HepG2 (cell line): ENCODE measurements around the gene C1orf74. TPM values are rescaled to one million over a fixed set of nuclear protein-coding genes. Genes with fewer than 3 reads are reported as not detected.

Source experiments
- FLYWCH1 ChIP-seq: sonication (generic); formaldehyde crosslinking; IDR thresholded peaks from 2 replicates; pipeline ENCODE4 v1.8.1; 2023; ENCODE audit warnings: mild to moderate bottlenecking, missing genetic modification reagents
- FOXA3 ChIP-seq: IDR thresholded peaks from 2 replicates; pipeline ENCODE4 v1.6.1; 2016; ENCODE audit warnings: missing genetic modification reagents, missing compliant biosample characterization
- ISL2 ChIP-seq: sonication (generic); formaldehyde crosslinking; IDR thresholded peaks from 2 replicates; pipeline ENCODE4 v1.5.0; 2020; ENCODE audit warnings: missing genetic modification reagents
- MEIS1 ChIP-seq: sonication (generic); formaldehyde crosslinking; IDR thresholded peaks from 2 replicates; pipeline ENCODE4 v1.9.0; 2021; ENCODE audit warnings: mild to moderate bottlenecking, missing genetic modification reagents, moderate library complexity, borderline replicate concordance
- NFKBIZ ChIP-seq: IDR thresholded peaks from 2 replicates; pipeline ENCODE4 v1.6.1; 2018; ENCODE audit warnings: missing genetic modification reagents, missing compliant biosample characterization
- NR1H2 ChIP-seq: sonication (generic); formaldehyde crosslinking; IDR thresholded peaks from 2 replicates; pipeline ENCODE4 v1.8.1; 2022; ENCODE audit warnings: low read depth, missing genetic modification reagents, borderline replicate concordance
- THAP9 ChIP-seq: sonication (generic); formaldehyde crosslinking; IDR thresholded peaks from 2 replicates; pipeline ENCODE4; 2020; ENCODE audit warnings: missing genetic modification reagents, mild to moderate bottlenecking, borderline replicate concordance
- ZNF33A ChIP-seq: sonication (generic); formaldehyde crosslinking; IDR thresholded peaks from 2 replicates; pipeline ENCODE4 v1.5.1; 2020; ENCODE audit warnings: missing genetic modification reagents, mild to moderate bottlenecking, moderate library complexity, borderline replicate concordance
- ZNF407 ChIP-seq: sonication (generic); formaldehyde crosslinking; IDR thresholded peaks from one replicate; pipeline ENCODE4 v1.5.1; 2020; ENCODE audit warnings: mild to moderate bottlenecking, missing genetic modification reagents; ENCODE audit errors: not compliant biosample characterization
- ZNF639 ChIP-seq: conservative IDR thresholded peaks from 2 replicates; pipeline ENCODE4 v1.6.1; 2018; ENCODE audit warnings: missing genetic modification reagents
- polyA plus RNA-seq, 8 experiments: library from polyadenylated mRNA; depleted of rRNA in 3 of 8; stranded (reverse) in 7 of 8; unstranded in 1 of 8; fragments of >200 nt; fragmentation: Illumina TruSeq in 4 of 8; extraction: Trizol in 4 of 8; gene quantifications; 2 replicates each; pipeline versions ENCODE4 v1.2.1 to v1.2.3, GENCODE V29; 2011 to 2016; ENCODE audit warnings: low read depth in 4 of 8, missing spikeins in 1 of 8, mixed read lengths in 1 of 8; ENCODE audit not compliant: insufficient read depth in 1 of 8
- total RNA-seq, 5 experiments: library from RNA; depleted of rRNA; stranded (reverse); fragments of >200 nt; fragmentation: Illumina TruSeq; extraction: Trizol; gene quantifications; 2 replicates each; pipeline ENCODE4 v1.2.3, GENCODE V29; 2016; ENCODE audit warnings: low read depth in 1 of 5
- TF ChIP-seq, protein P1 (sequence below): sonication (generic); formaldehyde crosslinking; IDR thresholded peaks from 2 replicates; pipeline ENCODE4 v1.4.0; 2020; ENCODE audit warnings: missing genetic modification reagents, borderline replicate concordance

C1orf74 gene
- total and polyA plus RNA-seq, 2 of the 13 experiments (the other 11 are each of a cell fraction or from before 2014, with no cell fraction given): 0.33 to 0.71 TPM

DNA sequence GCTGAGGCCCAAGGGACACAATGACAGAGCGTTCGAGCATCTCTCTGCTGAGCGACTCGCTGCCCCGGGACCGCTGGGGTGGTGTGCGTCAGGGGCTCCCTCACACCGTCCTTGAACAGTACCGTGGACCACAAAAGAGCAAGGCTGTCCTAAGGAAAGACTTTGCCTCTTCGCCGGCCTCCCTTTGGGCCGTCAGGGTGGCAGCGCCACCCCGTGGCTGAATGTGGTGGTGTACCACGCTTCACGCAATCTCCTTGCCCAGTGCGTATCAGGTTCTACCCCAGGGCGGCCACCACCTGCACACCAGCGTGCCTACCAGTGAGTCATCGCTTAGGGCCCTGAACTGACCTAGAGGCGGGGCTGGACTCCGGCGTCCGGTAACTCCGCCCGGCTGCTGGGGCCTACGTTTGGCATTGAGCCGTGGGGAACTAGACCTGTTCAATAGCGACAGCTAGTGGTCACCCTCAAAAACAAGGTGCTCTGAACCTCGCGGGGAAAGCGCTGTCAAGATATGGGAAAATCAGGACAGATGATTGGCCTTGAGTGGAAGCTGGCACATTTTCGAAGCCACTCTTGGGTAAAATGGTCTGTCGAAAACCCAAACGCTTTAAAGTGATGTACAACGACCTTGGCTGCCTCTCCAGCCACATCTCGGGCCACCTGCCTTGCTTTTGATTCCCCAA lies 36.6 kb downstream of the C1orf74 start (continued):
- TF ChIP-seq THAP9 (CRISPR knock-in tag) (0 out of 2 replicates have a peak, but pooled peaks have one; percentile 20), ZNF407 (CRISPR knock-in tag) (no peak), MEIS1 (CRISPR knock-in tag) (0 out of 2 replicates have a peak, but pooled peaks have one; percentile 58), ZNF639 (no peak), FLYWCH1 (CRISPR knock-in tag) (no peak), NFKBIZ (CRISPR knock-in tag) (no peak), ZNF33A (CRISPR knock-in tag) (no peak), NR1H2 (CRISPR knock-in tag) (no peak), FOXA3 (CRISPR knock-in tag) (peak; percentile 20; the same call in 1 of the 2 replicates), ISL2 (0 out of 2 replicates have a peak, but pooled peaks have one; percentile 36)
- TF ChIP-seq, protein P1, sequence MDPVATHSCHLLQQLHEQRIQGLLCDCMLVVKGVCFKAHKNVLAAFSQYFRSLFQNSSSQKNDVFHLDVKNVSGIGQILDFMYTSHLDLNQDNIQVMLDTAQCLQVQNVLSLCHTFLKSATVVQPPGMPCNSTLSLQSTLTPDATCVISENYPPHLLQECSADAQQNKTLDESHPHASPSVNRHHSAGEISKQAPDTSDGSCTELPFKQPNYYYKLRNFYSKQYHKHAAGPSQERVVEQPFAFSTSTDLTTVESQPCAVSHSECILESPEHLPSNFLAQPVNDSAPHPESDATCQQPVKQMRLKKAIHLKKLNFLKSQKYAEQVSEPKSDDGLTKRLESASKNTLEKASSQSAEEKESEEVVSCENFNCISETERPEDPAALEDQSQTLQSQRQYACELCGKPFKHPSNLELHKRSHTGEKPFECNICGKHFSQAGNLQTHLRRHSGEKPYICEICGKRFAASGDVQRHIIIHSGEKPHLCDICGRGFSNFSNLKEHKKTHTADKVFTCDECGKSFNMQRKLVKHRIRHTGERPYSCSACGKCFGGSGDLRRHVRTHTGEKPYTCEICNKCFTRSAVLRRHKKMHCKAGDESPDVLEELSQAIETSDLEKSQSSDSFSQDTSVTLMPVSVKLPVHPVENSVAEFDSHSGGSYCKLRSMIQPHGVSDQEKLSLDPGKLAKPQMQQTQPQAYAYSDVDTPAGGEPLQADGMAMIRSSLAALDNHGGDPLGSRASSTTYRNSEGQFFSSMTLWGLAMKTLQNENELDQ (CRISPR knock-in tag): no peak
